ENCODE measurements around the gene AFAP1L1.

- TF ChIP-seq MXI1 (IDR thresholded peaks at IDR 0.05; ENCODE audit: low read depth, low read length), result no peak
- no peak for TF ChIP-seq CTCF (IDR thresholded peaks at IDR 0.05 in 2 of 3, conservative IDR thresholded peaks at IDR 0.05 in 1 of 3; ENCODE audit: control insufficient read depth in 2 of 3, extremely low read depth in 1 of 3, insufficient read depth in 1 of 3, low read depth in 3 of 3, low read length in 3 of 3)
- TF ChIP-seq EZH2 (IDR thresholded peaks at IDR 0.05; ENCODE audit: borderline replicate concordance, control insufficient read depth, low read depth, low read length), result no peak
- TF ChIP-seq SREBF2 (IDR thresholded peaks at IDR 0.05; ENCODE audit: low read length), result no peak
- TF ChIP-seq CEBPZ (IDR thresholded peaks at IDR 0.05; ENCODE audit: low read depth, low read length), result no peak
- TF ChIP-seq POLR2AphosphoS5 (IDR thresholded peaks at IDR 0.05; ENCODE audit: low read length), result no peak
- no peak for TF ChIP-seq FOXM1 (IDR thresholded peaks at IDR 0.05; ENCODE audit: low read depth, low read length)
- no peak for TF ChIP-seq ELK1 (IDR thresholded peaks at IDR 0.05; ENCODE audit: low read depth, low read length)
- no peak for TF ChIP-seq BCL3 (IDR thresholded peaks at IDR 0.05; ENCODE audit: borderline replicate concordance, insufficient read depth, low read depth, low read length, poor library complexity, severe bottlenecking)
- no peak for TF ChIP-seq NFXL1 (IDR thresholded peaks at IDR 0.05; ENCODE audit: borderline replicate concordance)
- no peak for TF ChIP-seq PRDM15 (CRISPR knock-in tag; IDR thresholded peaks at IDR 0.05)
These were observed 118.2 kb downstream of the AFAP1L1 start for GRCh38 chr5:149389552-149390495.

Data from GM12878 (cell line).